C4-2B (cell line): ENCODE results near the gene PTCHD1.

Experiments used
- H3K27ac ChIP-seq: fragments of 450-650 bp; 2 replicates; pipeline ENCODE4 v1.5.1; 2017
- ZFX ChIP-seq: fragments of 450-650 bp; IDR thresholded peaks from 2 replicates; pipeline ENCODE4 v1.6.1; 2017
- TF ChIP-seq, protein P1 (sequence below): fragments of 450-650 bp; conservative IDR thresholded peaks from 2 replicates; pipeline ENCODE4 v1.5.1; 2017; ENCODE audit warnings: mild to moderate bottlenecking

Gene PTCHD1

DNA sequence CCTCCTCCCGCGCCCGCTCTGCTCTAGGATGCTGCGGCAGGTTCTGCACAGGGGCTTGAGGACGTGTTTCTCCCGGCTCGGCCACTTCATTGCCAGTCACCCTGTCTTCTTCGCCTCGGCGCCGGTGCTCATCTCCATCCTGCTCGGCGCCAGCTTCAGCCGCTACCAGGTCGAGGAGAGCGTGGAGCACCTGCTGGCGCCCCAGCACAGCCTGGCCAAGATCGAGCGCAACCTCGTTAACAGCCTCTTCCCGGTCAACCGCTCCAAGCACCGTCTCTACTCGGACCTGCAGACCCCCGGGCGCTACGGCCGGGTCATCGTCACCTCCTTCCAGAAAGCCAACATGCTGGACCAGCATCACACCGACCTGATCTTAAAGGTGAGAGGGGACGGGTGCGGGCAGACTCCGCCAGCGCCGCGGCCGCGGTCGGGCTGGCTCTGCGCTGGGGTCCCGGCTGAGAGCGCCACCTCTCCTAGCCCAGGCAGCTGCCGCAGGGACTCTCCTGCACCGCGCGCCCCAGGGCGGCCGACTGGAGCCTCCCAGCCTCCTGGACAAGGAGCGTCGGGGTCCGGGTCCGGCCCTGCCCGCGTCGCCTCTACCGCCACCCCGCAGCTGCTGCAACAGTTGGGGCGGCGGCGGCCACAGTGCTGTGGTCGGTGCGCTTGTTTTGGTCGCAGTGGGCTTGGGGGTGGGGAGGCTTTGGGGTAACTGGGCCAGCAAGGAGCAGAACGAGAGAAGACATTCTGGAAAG, at the start of gene PTCHD1:
PTCHD1 (plus strand) TSS at position 2 of the 752 bp plus-strand sequence; CDS start at position 29, 27 bp downstream.
- H3K27ac ChIP-seq: no peak within 1 kb of the TSS
- TF ChIP-seq, protein P1, sequence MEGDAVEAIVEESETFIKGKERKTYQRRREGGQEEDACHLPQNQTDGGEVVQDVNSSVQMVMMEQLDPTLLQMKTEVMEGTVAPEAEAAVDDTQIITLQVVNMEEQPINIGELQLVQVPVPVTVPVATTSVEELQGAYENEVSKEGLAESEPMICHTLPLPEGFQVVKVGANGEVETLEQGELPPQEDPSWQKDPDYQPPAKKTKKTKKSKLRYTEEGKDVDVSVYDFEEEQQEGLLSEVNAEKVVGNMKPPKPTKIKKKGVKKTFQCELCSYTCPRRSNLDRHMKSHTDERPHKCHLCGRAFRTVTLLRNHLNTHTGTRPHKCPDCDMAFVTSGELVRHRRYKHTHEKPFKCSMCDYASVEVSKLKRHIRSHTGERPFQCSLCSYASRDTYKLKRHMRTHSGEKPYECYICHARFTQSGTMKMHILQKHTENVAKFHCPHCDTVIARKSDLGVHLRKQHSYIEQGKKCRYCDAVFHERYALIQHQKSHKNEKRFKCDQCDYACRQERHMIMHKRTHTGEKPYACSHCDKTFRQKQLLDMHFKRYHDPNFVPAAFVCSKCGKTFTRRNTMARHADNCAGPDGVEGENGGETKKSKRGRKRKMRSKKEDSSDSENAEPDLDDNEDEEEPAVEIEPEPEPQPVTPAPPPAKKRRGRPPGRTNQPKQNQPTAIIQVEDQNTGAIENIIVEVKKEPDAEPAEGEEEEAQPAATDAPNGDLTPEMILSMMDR: no peak
- no peak for TF ChIP-seq ZFX

DNA sequence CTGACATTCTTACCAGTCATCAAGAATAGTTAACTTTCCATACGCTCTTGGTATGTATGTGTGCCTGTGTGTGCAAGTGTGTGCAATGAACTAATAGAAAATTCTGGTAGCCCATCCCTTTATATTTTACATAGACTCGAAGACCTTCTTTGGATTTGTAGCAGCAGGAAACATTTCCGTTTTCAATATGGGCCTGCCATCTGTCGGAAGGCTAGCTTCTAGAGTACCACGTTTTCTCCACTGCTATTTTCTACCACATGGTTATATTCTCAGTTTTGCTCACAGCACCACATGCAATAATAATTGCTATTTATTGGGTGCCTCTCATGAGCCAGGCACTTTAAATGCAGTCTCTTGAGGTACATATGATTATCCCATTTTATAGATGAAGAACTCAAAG, 47.9 kb upstream of the PTCHD1 start:
- no peak for TF ChIP-seq ZFX
- TF ChIP-seq, protein P1: no peak

DNA sequence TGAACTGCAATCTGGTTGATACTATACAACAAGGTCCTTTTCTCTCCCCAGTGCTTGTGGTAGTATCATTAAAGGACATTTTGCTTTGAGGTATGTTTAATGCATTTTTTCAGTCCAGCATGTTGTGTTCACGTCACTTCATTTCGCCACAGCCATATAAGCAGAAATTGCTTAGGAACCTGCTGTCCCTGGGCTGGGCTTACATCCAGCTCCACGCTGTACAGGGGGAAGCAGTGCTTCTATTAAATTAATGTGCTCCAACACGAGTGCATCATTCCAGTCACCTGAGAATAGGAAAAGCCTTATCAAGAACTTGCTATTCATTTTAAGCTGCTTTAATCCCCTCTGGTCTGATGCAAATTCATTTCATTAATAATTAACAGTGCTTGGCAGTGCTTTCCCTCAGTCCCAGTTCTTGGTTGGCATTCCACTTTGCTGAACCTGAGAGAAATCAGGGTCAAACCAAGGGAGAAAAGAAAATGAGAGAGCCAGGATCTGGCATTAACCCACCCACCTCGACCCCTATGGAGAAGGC, 47.4 kb upstream of the PTCHD1 start:
- no peak overlapping the region for H3K27ac ChIP-seq
- TF ChIP-seq ZFX: no peak
- TF ChIP-seq, protein P1: no peak

More for the DNA sequence above, 47.9 kb upstream of the PTCHD1 start:
- no peak overlapping the region for H3K27ac ChIP-seq

DNA sequence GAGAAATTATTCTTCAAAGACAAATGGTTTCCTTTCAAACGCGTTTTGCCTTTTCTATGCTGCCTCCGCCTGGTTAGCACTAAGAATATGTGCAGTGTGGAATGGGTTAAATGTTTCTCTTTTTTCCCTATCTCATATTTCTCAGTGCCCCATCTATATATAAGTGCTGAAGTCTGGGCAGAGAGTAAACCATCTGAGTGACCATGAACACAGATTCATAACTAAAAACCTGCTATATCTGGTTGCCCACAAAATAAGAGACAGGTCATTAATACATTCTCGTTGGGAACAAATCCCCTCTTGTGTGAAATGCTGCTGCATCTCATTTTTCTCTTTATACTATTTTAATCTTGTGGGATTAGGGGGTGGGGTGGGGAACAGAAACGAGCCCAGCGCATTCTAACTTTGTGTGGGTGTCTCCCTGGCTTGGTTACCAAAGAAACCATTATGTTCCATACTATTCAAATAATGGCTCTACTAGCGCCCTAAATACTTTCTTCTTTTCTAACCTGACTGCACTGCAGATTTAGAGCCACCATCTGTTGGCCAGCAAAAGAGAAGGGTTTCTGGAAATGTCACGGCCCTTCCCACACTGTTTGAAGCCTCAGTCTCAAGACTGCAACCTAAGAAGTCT, 42.2 kb upstream of the PTCHD1 start:
- TF ChIP-seq, protein P1: no peak
- TF ChIP-seq ZFX: no peak
- no peak overlapping the region for H3K27ac ChIP-seq

DNA sequence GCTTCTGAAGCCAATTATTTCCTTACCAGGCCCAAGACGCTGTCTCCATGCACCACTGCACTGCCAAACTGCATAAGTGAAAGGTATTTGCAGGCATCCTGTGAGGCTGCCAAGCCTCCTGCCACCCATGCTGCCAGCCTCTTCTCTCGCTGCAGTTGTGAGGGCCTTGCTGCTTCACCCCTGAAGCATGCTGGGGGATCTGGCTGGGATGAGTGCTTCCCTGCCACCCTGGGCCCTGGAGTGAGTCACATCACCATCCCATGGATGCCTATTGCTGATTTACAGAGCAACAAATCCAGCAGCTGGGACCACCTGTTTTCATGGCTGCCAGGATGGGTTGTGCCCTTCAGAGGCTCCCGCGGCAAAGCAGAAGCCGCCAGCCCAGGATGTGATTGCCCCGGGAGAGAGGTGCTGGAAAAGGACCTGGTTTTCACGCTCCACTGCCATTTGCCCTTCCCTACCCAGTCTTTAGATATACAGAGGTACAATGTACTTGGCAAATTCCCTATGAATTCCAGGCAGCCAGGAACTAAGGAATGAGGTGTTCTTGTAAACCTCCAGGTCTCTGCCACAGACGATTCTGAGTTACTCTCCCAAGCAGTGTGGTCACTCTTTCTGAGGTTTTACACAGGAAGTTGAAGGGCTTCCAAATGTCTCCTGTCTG, 41.5 kb upstream of the PTCHD1 start:
- TF ChIP-seq, protein P1: no peak
- no peak for TF ChIP-seq ZFX
- no peak overlapping the region for H3K27ac ChIP-seq

DNA sequence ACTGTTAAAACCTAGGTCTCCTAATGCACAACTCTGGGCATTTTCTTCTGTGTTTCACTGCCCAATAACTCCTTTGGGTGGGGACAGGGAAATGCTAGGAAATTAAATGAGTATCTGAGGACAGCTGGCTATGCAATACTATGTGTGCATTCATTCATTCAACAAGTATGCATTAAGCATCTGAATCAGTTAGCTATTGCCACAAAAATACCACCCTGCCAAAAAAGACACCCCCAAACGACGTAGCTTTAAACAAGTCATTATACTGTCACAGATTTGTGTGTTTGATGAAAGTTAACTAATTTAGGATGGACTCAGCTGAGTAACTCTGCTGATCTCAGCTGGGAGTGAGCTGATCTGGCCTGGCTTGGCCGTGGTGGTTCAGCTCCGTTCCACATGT, 29.8 kb upstream of the PTCHD1 start:
- TF ChIP-seq, protein P1: no peak
- TF ChIP-seq ZFX: no peak
- no peak overlapping the region for H3K27ac ChIP-seq

DNA sequence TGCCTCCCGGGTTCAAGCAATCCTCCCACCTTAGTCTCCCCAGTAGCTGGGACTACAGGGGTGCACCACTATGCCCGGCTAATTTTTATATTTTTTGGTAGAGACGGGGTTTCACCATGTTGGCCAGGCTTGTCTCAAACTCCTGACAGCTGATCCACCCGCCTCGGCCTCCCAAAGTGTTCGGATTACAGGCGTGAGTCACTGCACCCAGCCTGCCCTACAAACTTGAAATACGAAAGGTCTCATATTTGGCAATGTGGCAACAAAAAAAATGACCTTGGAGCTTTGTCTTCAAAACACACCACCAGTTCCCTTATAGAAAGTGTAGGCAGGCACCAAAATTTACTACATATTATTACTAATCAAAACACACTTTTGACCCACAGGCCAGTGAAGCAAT, 22.9 kb upstream of the PTCHD1 start:
- no peak overlapping the region for H3K27ac ChIP-seq
- TF ChIP-seq, protein P1: no peak
